Activated naive CD4-positive, alpha-beta T cell treated with anti-CD3 and anti-CD28 coated beads, Interleukin-2, amount 50 U/mL, for 72 hours (primary cell): ENCODE results near the gene VENTX. TPM values are rescaled to one million over a fixed set of nuclear protein-coding genes. Genes with fewer than 3 reads are reported as not detected.
A peak's percentile ranks its signal among the peaks of the same experiment; 100 is the strongest.

Experiments
- ATAC-seq, 2 donors: fragments of 150-1000 bp; cut with Tn5 transposase; 2 replicates each; pipeline ENCODE4 v1.10.0; 2021; ENCODE audit warnings: mild to moderate bottlenecking in 2 of 2, moderate library complexity in 2 of 2
- DNase-seq, 2 donors: peaks; one replicate each; pipeline ENCODE4 v3.0.0; 2021 to 2022; ENCODE audit warnings: low spot score in 2 of 2
- H3K27ac Mint-ChIP-seq, 2 donors: one replicate each; pipeline ENCODE4 v1.8.0; 2022; ENCODE audit warnings: mild to moderate bottlenecking in 2 of 2, mixed read lengths in 2 of 2
- H3K36me3 Mint-ChIP-seq, 2 donors: one replicate each; pipeline ENCODE4 v1.8.0; 2022; ENCODE audit warnings: mixed read lengths in 2 of 2
- H3K9me3 Mint-ChIP-seq, 2 donors: one replicate each; pipeline ENCODE4 v1.8.0; 2022; ENCODE audit warnings: mixed read lengths in 2 of 2
- total RNA-seq, 2 donors: library from RNA; stranded (reverse); gene quantifications; one replicate each; pipeline ENCODE4 v1.2.3, GENCODE V29; 2022

The VENTX gene
- total RNA-seq, 2 donors from 2014 or later: not detected

DNA sequence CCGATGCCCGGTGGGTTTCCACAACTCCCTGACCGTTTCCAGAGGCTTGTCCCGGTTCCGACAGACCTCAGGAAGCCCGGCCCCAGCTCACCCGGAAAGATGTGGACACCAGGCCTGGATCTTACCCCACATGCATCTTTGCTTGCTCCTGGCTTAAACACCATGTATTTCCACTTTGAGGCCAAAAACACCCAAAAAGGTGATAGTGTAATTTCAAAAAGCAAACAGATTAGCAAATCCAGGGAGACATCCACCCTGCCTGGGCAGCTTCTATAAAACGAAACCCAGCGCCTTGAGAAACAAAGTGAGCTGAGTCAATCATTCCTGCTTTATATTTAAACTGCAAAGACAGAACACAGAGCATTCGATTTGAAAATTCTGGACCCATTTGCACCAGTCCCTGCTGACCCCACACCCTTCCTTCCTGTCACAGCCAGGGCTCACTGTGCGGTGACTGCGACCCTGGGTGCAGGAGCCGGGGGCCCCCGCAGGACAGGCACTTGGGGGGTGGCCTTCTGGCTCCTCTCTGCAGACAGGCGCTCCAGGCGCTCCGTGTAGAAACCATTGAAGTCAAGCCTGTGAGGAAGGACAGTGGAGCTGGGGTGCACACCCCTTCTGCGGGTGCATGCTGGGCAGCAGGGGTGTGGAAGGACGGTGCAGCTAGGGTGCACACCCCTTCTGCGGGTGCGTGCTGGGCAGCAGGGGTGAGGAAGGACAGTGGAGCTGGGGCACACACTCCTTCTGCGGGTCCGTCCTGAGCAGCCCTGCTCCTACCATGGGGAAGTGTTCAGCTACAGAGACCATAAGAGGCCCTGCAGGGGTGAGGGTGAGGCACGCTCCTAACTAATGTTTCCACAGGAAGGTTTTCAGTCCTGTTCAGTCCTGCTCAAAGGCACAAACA, 41.9 kb downstream of the VENTX start:
- DNase-seq (no peak), ATAC-seq (no peak)
- Mint-ChIP-seq H3K9me3 (no peaks in the 10 kb centered on the region), H3K36me3 (peaks cover 7 to 12% of the 10 kb centered on the region in 2 donors), H3K27ac (no peak overlapping the region)

- peaks cover 11 to 20% of the 10 kb centered on the region in 2 donors for H3K36me3 Mint-ChIP-seq
- H3K9me3 Mint-ChIP-seq: no peaks in the 10 kb centered on the region
- DNase-seq: no peak
- ATAC-seq: no peak
- no peak overlapping the region for H3K27ac Mint-ChIP-seq
Measured at GRCh38 chr10:133280391-133281059, 42.9 kb downstream of the VENTX start.

GRCh38 chr10:133281084-133281483, 43.4 kb downstream of the VENTX start:
- DNase-seq (no peak), ATAC-seq (no peak)
- Mint-ChIP-seq H3K36me3 (peaks cover 5 to 19% of the 10 kb centered on the region in 2 donors), H3K9me3 (no peaks in the 10 kb centered on the region), H3K27ac (no peak overlapping the region)

DNA sequence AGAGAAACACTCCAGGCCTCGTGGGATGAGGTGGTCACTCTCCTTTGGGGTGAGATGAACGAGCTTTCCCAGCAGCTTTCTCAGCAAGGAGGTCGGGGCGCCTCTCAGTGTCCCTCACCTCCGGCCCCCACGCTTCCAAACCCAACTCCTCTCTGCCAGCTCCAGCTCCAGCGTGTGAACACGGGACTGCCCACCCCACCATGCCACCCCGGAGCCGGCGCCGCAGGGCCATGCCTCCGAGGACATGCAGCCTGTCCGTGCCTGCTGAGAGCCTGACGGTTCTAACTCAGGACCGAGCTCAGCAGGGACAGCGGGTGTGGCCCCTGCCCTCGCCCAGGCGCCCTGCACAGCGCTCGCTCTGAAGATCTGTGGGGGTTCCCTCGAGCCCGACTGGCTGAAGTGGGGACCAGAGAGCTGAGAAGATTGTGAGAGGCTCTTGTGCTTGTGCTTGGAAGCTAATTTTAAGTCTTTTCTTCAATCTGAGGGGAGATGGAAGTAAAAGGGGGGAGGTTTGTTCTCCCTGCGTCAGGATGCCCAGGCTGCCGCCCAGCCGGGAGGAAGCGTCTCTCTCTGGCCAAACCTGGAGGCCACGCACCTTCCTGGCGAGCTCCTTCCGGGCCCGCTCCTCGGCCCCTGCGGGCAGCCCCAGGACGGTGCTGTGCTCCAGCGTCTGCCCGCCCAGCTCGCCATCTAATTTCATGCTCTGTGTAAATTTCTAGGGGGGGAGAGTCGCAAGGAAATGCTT, 44.1 kb downstream of the VENTX start:
- Mint-ChIP-seq H3K9me3 (no peaks in the 10 kb centered on the region), H3K36me3 (peaks cover 5 to 26% of the 10 kb centered on the region in 2 donors), H3K27ac (no peak overlapping the region)
- DNase-seq (no peak), ATAC-seq (no peak)

DNA sequence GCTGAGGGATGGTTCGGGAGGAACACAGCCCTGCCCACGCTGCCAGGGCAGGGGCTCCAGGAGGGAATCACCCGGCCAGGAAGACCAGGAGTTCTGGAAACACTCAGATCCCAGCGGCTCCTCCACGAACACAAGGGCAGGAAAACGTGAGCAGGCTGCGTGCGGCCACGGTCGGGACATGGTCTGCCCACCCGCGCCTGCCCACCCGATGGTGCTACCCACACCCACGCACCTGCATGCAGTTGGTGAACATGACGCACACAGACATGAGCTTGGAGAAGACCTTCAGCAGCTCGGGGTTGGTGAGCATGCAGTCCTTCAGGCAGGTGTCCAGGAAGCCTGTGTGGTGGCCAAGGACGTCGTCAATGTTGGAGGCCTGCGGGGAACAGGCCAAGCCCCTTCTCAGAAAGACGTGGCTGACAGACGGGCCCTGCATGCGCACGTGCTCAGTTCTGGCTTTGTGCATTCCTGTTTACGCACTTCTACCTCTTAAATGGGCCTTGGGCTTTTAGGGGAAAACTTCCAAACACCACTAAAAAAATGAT, 45.3 kb downstream of the VENTX start:
- DNase-seq (no peak), ATAC-seq (no peak)

DNA sequence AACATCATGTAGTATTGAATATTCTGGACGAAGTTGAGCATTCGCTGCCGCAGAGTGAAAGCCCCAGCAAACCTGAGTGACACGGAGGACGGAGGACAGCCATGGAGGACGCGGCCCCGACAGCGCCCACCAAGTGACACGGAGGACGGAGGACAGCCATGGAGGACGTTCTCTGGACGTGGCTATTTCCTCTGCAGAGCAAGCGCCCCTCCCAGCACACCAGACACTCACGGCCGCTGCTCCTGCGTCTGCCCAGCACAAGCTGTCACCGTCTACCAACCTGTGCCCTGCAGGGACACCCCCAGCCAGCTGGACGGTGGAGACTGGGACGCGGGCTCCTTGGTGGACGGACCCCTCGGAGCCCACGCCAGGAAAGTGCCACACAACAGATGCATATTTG, 46.3 kb downstream of the VENTX start:
- DNase-seq: no peak

More for the DNA sequence above, 45.3 kb downstream of the VENTX start:
- H3K36me3 Mint-ChIP-seq: peaks cover 5 to 29% of the 10 kb centered on the region in 2 donors
- no peaks in the 10 kb centered on the region for H3K9me3 Mint-ChIP-seq
- no peak overlapping the region for H3K27ac Mint-ChIP-seq

DNA sequence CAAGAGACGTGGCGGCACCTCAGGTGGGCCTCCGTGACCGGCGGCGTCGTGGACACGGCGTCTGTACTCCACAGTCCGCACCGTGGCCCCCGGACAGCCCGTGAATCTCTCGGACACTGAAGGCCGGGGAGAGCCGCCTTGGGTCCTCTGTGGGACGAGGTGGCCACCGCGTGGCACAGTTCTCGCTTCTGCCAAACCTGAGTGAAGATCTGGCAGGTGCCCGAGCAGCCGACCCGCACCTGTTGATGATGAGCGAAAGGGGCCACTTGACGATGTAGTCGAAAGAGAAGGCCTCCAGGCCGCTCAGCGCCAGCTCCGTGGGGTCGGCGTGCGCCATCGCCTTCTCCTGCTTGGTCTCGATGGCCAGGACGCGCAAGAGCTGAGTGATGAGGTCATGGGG, 47.6 kb downstream of the VENTX start:
- Mint-ChIP-seq H3K9me3 (no peaks in the 10 kb centered on the region), H3K27ac (no peak overlapping the region), H3K36me3 (peaks cover 10 to 35% of the 10 kb centered on the region in 2 donors)
- ATAC-seq (no peak), DNase-seq (no peak)

More for the DNA sequence above, 46.3 kb downstream of the VENTX start:
- ATAC-seq: no peak
- Mint-ChIP-seq H3K36me3 (peaks cover 9 to 33% of the 10 kb centered on the region in 2 donors), H3K27ac (no peak overlapping the region), H3K9me3 (no peaks in the 10 kb centered on the region)

GRCh38 chr10:133286366-133286765, 48.7 kb downstream of the VENTX start:
- Mint-ChIP-seq H3K9me3 (no peaks in the 10 kb centered on the region), H3K27ac (peak overlapping the region in 1 of 2 donors; percentile 31), H3K36me3 (peaks cover 10 to 35% of the 10 kb centered on the region in 2 donors)
- DNase-seq: no peak
- ATAC-seq: no peak

- Mint-ChIP-seq H3K9me3 (no peaks in the 10 kb centered on the region), H3K27ac (no peak overlapping the region), H3K36me3 (peaks cover 10 to 40% of the 10 kb centered on the region in 2 donors)
- no peak for ATAC-seq
- DNase-seq: no peak
Measured at GRCh38 chr10:133287832-133288500, 50.3 kb downstream of the VENTX start.

DNA sequence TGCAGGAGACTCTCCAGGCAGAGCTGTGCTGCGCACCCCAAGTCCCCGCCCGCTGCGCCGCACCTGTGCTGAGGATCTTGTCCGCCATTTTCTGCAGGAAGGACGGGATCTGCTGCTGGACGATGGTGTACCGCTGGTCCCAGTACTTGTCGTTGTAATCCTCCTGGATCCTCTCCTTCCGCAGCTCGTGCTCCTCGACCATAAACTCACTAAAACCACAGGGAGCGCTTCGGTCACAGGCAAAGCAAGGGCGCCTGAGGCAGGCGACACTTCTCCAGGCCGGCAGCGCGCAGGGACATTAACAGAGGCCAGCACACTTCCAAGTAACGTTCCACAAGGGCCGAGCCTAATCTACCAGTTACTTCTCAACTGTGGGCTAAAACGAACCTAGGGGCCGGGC, 52.1 kb downstream of the VENTX start:
- DNase-seq (no peak), ATAC-seq (no peak)
- peaks cover 7 to 33% of the 10 kb centered on the region in 2 donors for H3K36me3 Mint-ChIP-seq

More for the DNA sequence above, 52.1 kb downstream of the VENTX start:
- no peaks in the 10 kb centered on the region for H3K9me3 Mint-ChIP-seq
- H3K27ac Mint-ChIP-seq: no peak overlapping the region

Other genes starting within 250 kb of the VENTX start
- gene ADGRA1, start 149.9 kb upstream of the VENTX start, total RNA-seq: not detected
- under 1 TPM in 1 of 2 donors, not detected in 1; 0.07 TPM for gene KNDC1, start 77.6 kb upstream of the VENTX start, total RNA-seq
- gene UTF1, start 7.6 kb upstream of the VENTX start, total RNA-seq: not detected
- 100 to 1,000 TPM; 101 to 201 TPM for gene ADAM8, start 39.0 kb downstream of the VENTX start, total RNA-seq
- gene TUBGCP2, start 71.0 kb downstream of the VENTX start, total RNA-seq: 10 to 100 TPM; 47.9 to 53.3 TPM
- gene ZNF511, start 71.1 kb downstream of the VENTX start, total RNA-seq: 10 to 100 TPM; 43.4 to 55.6 TPM
- not detected for gene CALY, start 99.0 kb downstream of the VENTX start, total RNA-seq
- gene PRAP1, start 109.5 kb downstream of the VENTX start, total RNA-seq: not detected
- gene FUOM, start 120.2 kb downstream of the VENTX start, total RNA-seq: 10 to 100 TPM; 24.1 to 24.2 TPM
- gene ECHS1, start 135.5 kb downstream of the VENTX start, total RNA-seq: 10 to 100 TPM; 58.5 to 86.0 TPM
- gene PAOX, start 141.4 kb downstream of the VENTX start, total RNA-seq: 1 to 10 TPM; 3.9 to 5.6 TPM
- 10 to 100 TPM; 39.8 to 65.0 TPM for gene MTG1, start 156.3 kb downstream of the VENTX start, total RNA-seq
- gene SPRN, start 186.8 kb downstream of the VENTX start, total RNA-seq: not detected
- gene SCART1, start 216.1 kb downstream of the VENTX start, total RNA-seq: 1 to 10 TPM; 2.1 to 3.8 TPM